Stimulated activated CD8-positive, alpha-beta memory T cell treated with anti-CD3 and anti-CD28 coated beads, Interleukin-12 subunit alpha, Interleukin-12 subunit beta, amount 100 ng/mL, for 24 hours (primary cell): ENCODE measurements around the gene RAP2B.

Experiments
- DNase-seq: peaks from one replicate; pipeline ENCODE4 v3.0.0-alpha.2; 2020; ENCODE audit errors: extremely low read depth

Gene RAP2B

GRCh38 chr3:153160451-153161137 is 1.4 kb upstream of the RAP2B start:
- no peak for DNase-seq

GRCh38 chr3:153161138-153161713 is 800 bp upstream of the RAP2B start:
- DNase-seq, result peak; percentile 76

- DNase-seq, result no peak
These were observed 727 bp downstream of the RAP2B start for GRCh38 chr3:153162513-153163392.

GRCh38 chr3:153163393-153163724 is 1.3 kb downstream of the RAP2B start:
- DNase-seq, result no peak

- no peak for DNase-seq
These were observed 1.9 kb downstream of the RAP2B start for GRCh38 chr3:153163756-153164550.

GRCh38 chr3:153165261-153165681 is 3.2 kb downstream of the RAP2B start:
- no peak for DNase-seq

- no peak for DNase-seq
These were observed 4.2 kb downstream of the RAP2B start for GRCh38 chr3:153166206-153166605.

- no peak for DNase-seq
These were observed 4.8 kb downstream of the RAP2B start for GRCh38 chr3:153166796-153167195.

GRCh38 chr3:153169793-153170383 is 7.9 kb downstream of the RAP2B start:
- DNase-seq, result no peak

GRCh38 chr3:153171256-153171655 is 9.2 kb downstream of the RAP2B start:
- DNase-seq, result no peak

GRCh38 chr3:153171918-153172317 is 9.9 kb downstream of the RAP2B start:
- DNase-seq, result no peak

- DNase-seq, result no peak
These were observed 11.1 kb downstream of the RAP2B start for GRCh38 chr3:153172796-153173757.

GRCh38 chr3:153173758-153174516 is 11.9 kb downstream of the RAP2B start:
- DNase-seq, result no peak

- no peak for DNase-seq
These were observed 14.2 kb downstream of the RAP2B start for GRCh38 chr3:153176197-153176596.

- DNase-seq, result no peak
These were observed 18.9 kb downstream of the RAP2B start for GRCh38 chr3:153180860-153181372.

GRCh38 chr3:153182501-153183293 is 20.7 kb downstream of the RAP2B start:
- DNase-seq, result no peak

- no peak for DNase-seq
These were observed 28.9 kb downstream of the RAP2B start for GRCh38 chr3:153190923-153191322.

- no peak for DNase-seq
These were observed 30.3 kb downstream of the RAP2B start for GRCh38 chr3:153192327-153192726.
